HEK293 (cell line): ENCODE data around the gene HHAT.

Source experiments
- HOXC10 ChIP-seq: sonication (generic); formaldehyde crosslinking; IDR thresholded peaks from 2 replicates; pipeline ENCODE4 v1.8.1; 2023; ENCODE audit warnings: mild to moderate bottlenecking, missing genetic modification reagents
- KLF1 ChIP-seq: fragments of 450-650 bp; formaldehyde crosslinking; IDR thresholded peaks from 2 replicates; pipeline ENCODE4 v1.5.1; 2016; ENCODE audit warnings: missing biosample characterization, missing genetic modification characterization
- KLF16 ChIP-seq: fragments of 450-650 bp; formaldehyde crosslinking; IDR thresholded peaks from 2 replicates; pipeline ENCODE4 v1.5.1; 2017; ENCODE audit warnings: missing biosample characterization, missing genetic modification characterization
- KLF9 ChIP-seq: fragments of 450-650 bp; formaldehyde crosslinking; IDR thresholded peaks from 2 replicates; pipeline ENCODE4 v1.5.1; 2016; ENCODE audit warnings: missing biosample characterization, missing genetic modification characterization, low read depth
- MZF1 ChIP-seq: fragments of 450-650 bp; formaldehyde crosslinking; IDR thresholded peaks from 2 replicates; pipeline ENCODE4 v1.5.1; 2017; ENCODE audit warnings: missing biosample characterization, missing genetic modification characterization, borderline replicate concordance
- PRDM4 ChIP-seq: fragments of 450-650 bp; formaldehyde crosslinking; IDR thresholded peaks from 2 replicates; pipeline ENCODE4 v1.5.1; 2017; ENCODE audit warnings: missing biosample characterization, missing genetic modification characterization
- REPIN1 ChIP-seq: fragments of 450-650 bp; formaldehyde crosslinking; IDR thresholded peaks from 2 replicates; pipeline ENCODE4 v1.5.1; 2017; ENCODE audit warnings: missing biosample characterization, missing genetic modification characterization, low read depth
- ZBTB10 ChIP-seq: fragments of 450-650 bp; formaldehyde crosslinking; IDR thresholded peaks from 2 replicates; pipeline ENCODE4 v1.5.1; 2016; ENCODE audit warnings: missing biosample characterization, missing genetic modification characterization
- ZBTB8A ChIP-seq: fragments of 450-650 bp; formaldehyde crosslinking; IDR thresholded peaks from 2 replicates; pipeline ENCODE4 v1.5.1; 2016; ENCODE audit warnings: missing biosample characterization, missing genetic modification characterization
- ZNF138 ChIP-seq: fragments of 450-650 bp; formaldehyde crosslinking; IDR thresholded peaks from 2 replicates; pipeline ENCODE4 v1.5.1; 2016; ENCODE audit warnings: missing biosample characterization, missing genetic modification characterization, borderline replicate concordance
- ZNF146 ChIP-seq: fragments of 450-650 bp; formaldehyde crosslinking; IDR thresholded peaks from 2 replicates; pipeline ENCODE4 v1.5.1; 2016; ENCODE audit warnings: missing biosample characterization, missing genetic modification characterization
- ZNF174 ChIP-seq: fragments of 450-650 bp; formaldehyde crosslinking; IDR thresholded peaks from 2 replicates; pipeline ENCODE4 v1.5.0; 2017; ENCODE audit warnings: missing biosample characterization, mild to moderate bottlenecking, missing genetic modification characterization
- ZNF175 ChIP-seq: fragments of 450-650 bp; formaldehyde crosslinking; IDR thresholded peaks from 2 replicates; pipeline ENCODE4 v1.5.1; 2016; ENCODE audit warnings: missing biosample characterization, missing genetic modification characterization
- ZNF19 ChIP-seq: fragments of 450-650 bp; formaldehyde crosslinking; IDR thresholded peaks from 2 replicates; pipeline ENCODE4; 2016; ENCODE audit warnings: missing biosample characterization, missing genetic modification characterization, low read depth
- ZNF214 ChIP-seq: fragments of 450-650 bp; formaldehyde crosslinking; IDR thresholded peaks from 2 replicates; pipeline ENCODE4 v1.5.1; 2017; ENCODE audit warnings: missing biosample characterization, mild to moderate bottlenecking, missing genetic modification characterization, borderline replicate concordance
- ZNF48 ChIP-seq: fragments of 450-650 bp; formaldehyde crosslinking; IDR thresholded peaks from 2 replicates; pipeline ENCODE4 v1.5.1; 2016; ENCODE audit warnings: missing biosample characterization, missing genetic modification characterization
- ZNF518A ChIP-seq: fragments of 450-650 bp; formaldehyde crosslinking; conservative IDR thresholded peaks from 2 replicates; pipeline ENCODE4 v1.5.1; 2016; ENCODE audit warnings: low read depth, missing biosample characterization, missing genetic modification characterization
- ZNF555 ChIP-seq: fragments of 450-650 bp; formaldehyde crosslinking; conservative IDR thresholded peaks from 2 replicates; pipeline ENCODE4 v1.5.1; 2017; ENCODE audit warnings: missing biosample characterization, mild to moderate bottlenecking, missing genetic modification characterization, inconsistent platforms
- ZNF610 ChIP-seq: fragments of 450-650 bp; formaldehyde crosslinking; IDR thresholded peaks from 2 replicates; pipeline ENCODE4 v1.5.1; 2016; ENCODE audit warnings: missing biosample characterization, missing genetic modification characterization, borderline replicate concordance
- ZNF645 ChIP-seq: fragments of 450-650 bp; formaldehyde crosslinking; IDR thresholded peaks from 2 replicates; pipeline ENCODE4; 2016; ENCODE audit warnings: missing biosample characterization, missing genetic modification characterization
- ZNF658 ChIP-seq: fragments of 450-650 bp; formaldehyde crosslinking; IDR thresholded peaks from 2 replicates; pipeline ENCODE4; 2016; ENCODE audit warnings: missing biosample characterization, missing genetic modification characterization
- TF ChIP-seq, protein P1 (sequence below): fragments of 450-650 bp; IDR thresholded peaks from 2 replicates; pipeline ENCODE4 v1.5.1; 2018; ENCODE audit warnings: missing biosample characterization, missing genetic modification characterization
- TF ChIP-seq, protein P2 (sequence below): fragments of 450-650 bp; formaldehyde crosslinking; IDR thresholded peaks from 2 replicates; pipeline ENCODE4 v1.5.1; 2017; ENCODE audit warnings: missing biosample characterization, missing genetic modification characterization

Gene HHAT

GRCh38 chr1:210328746-210329503 is at the start of gene HHAT (continued):
- TF ChIP-seq ZBTB10 (tag by site-specific recombination) (peak; percentile 35; the same call in 1 of the 2 replicates), PRDM4 (tag by site-specific recombination) (no peak), ZNF174 (tag by site-specific recombination) (no peak), REPIN1 (tag by site-specific recombination) (no peak), ZNF645 (tag by site-specific recombination) (no peak), ZNF175 (tag by site-specific recombination) (no peak), ZNF48 (tag by site-specific recombination) (no peak), KLF1 (tag by site-specific recombination) (no peak), ZNF610 (tag by site-specific recombination) (0 out of 2 replicates have a peak, but pooled peaks have one; percentile 16), ZNF19 (tag by site-specific recombination) (no peak), MZF1 (tag by site-specific recombination) (peak; percentile 69), ZNF518A (tag by site-specific recombination) (no peak), KLF9 (tag by site-specific recombination) (0 out of 2 replicates have a peak, but pooled peaks have one; percentile 43), ZNF658 (tag by site-specific recombination) (no peak), KLF16 (tag by site-specific recombination) (peak; percentile 37; the same call in 1 of the 2 replicates), ZNF146 (tag by site-specific recombination) (no peak), ZBTB8A (tag by site-specific recombination) (peak; percentile 98), ZNF555 (tag by site-specific recombination) (no peak), ZNF214 (no peak), HOXC10 (no peak), ZNF138 (tag by site-specific recombination) (no peak)
- TF ChIP-seq, protein P1, sequence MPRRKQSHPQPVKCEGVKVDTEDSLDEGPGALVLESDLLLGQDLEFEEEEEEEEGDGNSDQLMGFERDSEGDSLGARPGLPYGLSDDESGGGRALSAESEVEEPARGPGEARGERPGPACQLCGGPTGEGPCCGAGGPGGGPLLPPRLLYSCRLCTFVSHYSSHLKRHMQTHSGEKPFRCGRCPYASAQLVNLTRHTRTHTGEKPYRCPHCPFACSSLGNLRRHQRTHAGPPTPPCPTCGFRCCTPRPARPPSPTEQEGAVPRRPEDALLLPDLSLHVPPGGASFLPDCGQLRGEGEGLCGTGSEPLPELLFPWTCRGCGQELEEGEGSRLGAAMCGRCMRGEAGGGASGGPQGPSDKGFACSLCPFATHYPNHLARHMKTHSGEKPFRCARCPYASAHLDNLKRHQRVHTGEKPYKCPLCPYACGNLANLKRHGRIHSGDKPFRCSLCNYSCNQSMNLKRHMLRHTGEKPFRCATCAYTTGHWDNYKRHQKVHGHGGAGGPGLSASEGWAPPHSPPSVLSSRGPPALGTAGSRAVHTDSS (tag by site-specific recombination): no peak
- TF ChIP-seq, protein P2, sequence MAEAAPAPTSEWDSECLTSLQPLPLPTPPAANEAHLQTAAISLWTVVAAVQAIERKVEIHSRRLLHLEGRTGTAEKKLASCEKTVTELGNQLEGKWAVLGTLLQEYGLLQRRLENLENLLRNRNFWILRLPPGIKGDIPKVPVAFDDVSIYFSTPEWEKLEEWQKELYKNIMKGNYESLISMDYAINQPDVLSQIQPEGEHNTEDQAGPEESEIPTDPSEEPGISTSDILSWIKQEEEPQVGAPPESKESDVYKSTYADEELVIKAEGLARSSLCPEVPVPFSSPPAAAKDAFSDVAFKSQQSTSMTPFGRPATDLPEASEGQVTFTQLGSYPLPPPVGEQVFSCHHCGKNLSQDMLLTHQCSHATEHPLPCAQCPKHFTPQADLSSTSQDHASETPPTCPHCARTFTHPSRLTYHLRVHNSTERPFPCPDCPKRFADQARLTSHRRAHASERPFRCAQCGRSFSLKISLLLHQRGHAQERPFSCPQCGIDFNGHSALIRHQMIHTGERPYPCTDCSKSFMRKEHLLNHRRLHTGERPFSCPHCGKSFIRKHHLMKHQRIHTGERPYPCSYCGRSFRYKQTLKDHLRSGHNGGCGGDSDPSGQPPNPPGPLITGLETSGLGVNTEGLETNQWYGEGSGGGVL (tag by site-specific recombination): 0 out of 2 replicates have a peak, but pooled peaks have one; percentile 12
